Ammon's horn (tissue), 1 donor: ENCODE measurements around the gene GRIK4.

Source experiments
- DNase-seq: peaks from one replicate; pipeline ENCODE4 v3.0.0-alpha.2; 2016; ENCODE audit warnings: low spot score

The GRIK4 gene

GRCh38 chr11:120840661-120841060, 329.1 kb downstream of the GRIK4 start:
- DNase-seq: no peak

- DNase-seq: no peak
These were observed 329.5 kb downstream of the GRIK4 start for GRCh38 chr11:120841074-120841473.

GRCh38 chr11:120842195-120842594, 330.6 kb downstream of the GRIK4 start:
- no peak for DNase-seq

GRCh38 chr11:120853435-120853834, 341.9 kb downstream of the GRIK4 start:
- no peak for DNase-seq

GRCh38 chr11:120854988-120855387, 343.4 kb downstream of the GRIK4 start:
- DNase-seq: no peak

GRCh38 chr11:120857508-120857907, 346.0 kb downstream of the GRIK4 start:
- no peak for DNase-seq

GRCh38 chr11:120858740-120859139, 347.2 kb downstream of the GRIK4 start:
- no peak for DNase-seq

- DNase-seq: no peak
These were observed 348.2 kb downstream of the GRIK4 start for GRCh38 chr11:120859552-120860295.

GRCh38 chr11:120863359-120863758, 351.8 kb downstream of the GRIK4 start:
- DNase-seq: no peak

GRCh38 chr11:120867024-120867423, 355.5 kb downstream of the GRIK4 start:
- DNase-seq: no peak

- DNase-seq: no peak
These were observed 356.0 kb downstream of the GRIK4 start for GRCh38 chr11:120867531-120867930.

- DNase-seq: no peak
These were observed 356.4 kb downstream of the GRIK4 start for GRCh38 chr11:120867988-120868387.

GRCh38 chr11:120869097-120869496, 357.5 kb downstream of the GRIK4 start:
- DNase-seq: no peak

GRCh38 chr11:120869516-120870011, 358.0 kb downstream of the GRIK4 start:
- DNase-seq: peak; percentile 34

GRCh38 chr11:120871194-120871593, 359.6 kb downstream of the GRIK4 start:
- no peak for DNase-seq

GRCh38 chr11:120871924-120872323, 360.4 kb downstream of the GRIK4 start:
- DNase-seq: no peak

- DNase-seq: no peak
These were observed 362.6 kb downstream of the GRIK4 start for GRCh38 chr11:120873966-120874735.

GRCh38 chr11:120875986-120876385, 364.4 kb downstream of the GRIK4 start:
- no peak for DNase-seq

- DNase-seq: no peak
These were observed 366.3 kb downstream of the GRIK4 start for GRCh38 chr11:120877746-120878365.

- no peak for DNase-seq
These were observed 367.2 kb downstream of the GRIK4 start for GRCh38 chr11:120878781-120879180.

GRCh38 chr11:120880498-120881175, 369.1 kb downstream of the GRIK4 start:
- peak; percentile 27 for DNase-seq

- DNase-seq: no peak
These were observed 370.0 kb downstream of the GRIK4 start for GRCh38 chr11:120881596-120881995.
